Stomach (tissue), 19 donors: ENCODE measurements around the gene ICAM5. TPM values are rescaled to one million over a fixed set of nuclear protein-coding genes. Genes with fewer than 3 reads are reported as not detected.
"Not testable (repeated sequence)": the region's sequence is repeated elsewhere in the genome, so short reads cannot be mapped to it uniquely, and the experiment has no call there.

ENCODE experiments used
- DNase-seq, 2 donors: peaks; one replicate each; pipeline versions ENCODE4 v3.0.0 to v3.0.0-alpha.2; 2013 to 2019
- H3K27ac ChIP-seq, 5 donors: fragments of 200-600 bp in 4 of 5; sonication (generic) in 4 of 5; one replicate each; pipeline ENCODE4 v1.5.1; 2013 to 2019; ENCODE audit warnings: mild to moderate bottlenecking in 1 of 5, moderate library complexity in 1 of 5
- H3K27me3 ChIP-seq, 3 donors: fragments of 200-600 bp; sonication (generic); one replicate each; pipeline ENCODE4 v1.5.1; 2017 to 2019; ENCODE audit warnings: mixed run types in 1 of 3
- H3K36me3 ChIP-seq, 4 donors: fragments of 200-600 bp; sonication (generic); 1 replicate in 3 of 4; 2 replicates in 1 of 4; pipeline ENCODE4 v1.5.1; 2016 to 2019
- H3K4me1 ChIP-seq, 4 donors: fragments of 200-600 bp; sonication (generic); one replicate each; pipeline ENCODE4 v1.5.1; 2016 to 2019
- H3K4me3 ChIP-seq, 4 donors: fragments of 200-600 bp; sonication (generic) in 3 of 4; one replicate each; pipeline ENCODE4 v1.5.1; 2016 to 2019; ENCODE audit warnings: mild to moderate bottlenecking in 1 of 4
- H3K9me3 ChIP-seq, 4 donors: fragments of 200-600 bp; sonication (generic); one replicate each; pipeline ENCODE4 v1.5.1; 2016 to 2019
- CTCF ChIP-seq, 7 experiments: fragments of 450-650 bp in 4 of 7; fragments of 200-600 bp in 3 of 7; sonication (generic) in 3 of 7; IDR thresholded peaks; one replicate each; pipeline ENCODE4 v1.5.1; 2016 to 2019; ENCODE audit warnings: antibody characterized with exemption in 7 of 7, control low read depth in 2 of 7, mild to moderate bottlenecking in 1 of 7
- EP300 ChIP-seq: sonication (generic); formaldehyde crosslinking; IDR thresholded peaks from one replicate; pipeline ENCODE4 v1.6.1; 2017; ENCODE audit warnings: antibody characterized with exemption
- POLR2A ChIP-seq, 4 donors: fragments of 450-650 bp; IDR thresholded peaks; one replicate each; pipeline ENCODE4 v1.6.1; 2016; ENCODE audit warnings: antibody characterized with exemption in 4 of 4, control low read depth in 2 of 4, mild to moderate bottlenecking in 1 of 4, moderate library complexity in 1 of 4
- POLR2AphosphoS5 ChIP-seq, 3 donors: sonication (generic); formaldehyde crosslinking; IDR thresholded peaks; one replicate each; pipeline ENCODE4 v1.6.1; 2016; ENCODE audit warnings: antibody characterized with exemption in 3 of 3
- WGBS, 5 donors: extraction: QIAGEN DNeasy Blood & Tissue Kit in 3 of 5; methylation state at CpG; one replicate each; pipeline versions ENCODE4 v1.1.5 to v1.1.7; 2013 to 2018; 5-methylcytosine and 5-hydroxymethylcytosine counted together
- intact Hi-C: fragments of 100-400 bp; cut with DNase I; formaldehyde crosslinking; loops from one replicate; pipeline ENCODE4 v1.15.1; 2023; ENCODE audit warnings: low total_unique reads
- long read RNA-seq, 10 donors: transcript quantifications; one replicate each; lab custom pipeline, GENCODE V29; 2026
- polyA plus RNA-seq, 3 donors: library from polyadenylated mRNA; stranded (reverse); fragments of 200-250 nt; gene quantifications; one replicate each; pipeline ENCODE4 v1.2.3, GENCODE V29; 2013
- total RNA-seq, 5 donors: library from RNA; depleted of rRNA; stranded (reverse); fragments of >200 nt; gene quantifications; one replicate each; pipeline versions ENCODE4 v1.1.0 to v1.2.3, GENCODE V29; 2014 to 2016
- donor health status: healthy with polysubstance abuse.
- donor health status: Bipolar disorder and iron deficiency.
- donor health status: healthy.

ICAM5 gene, protein sequence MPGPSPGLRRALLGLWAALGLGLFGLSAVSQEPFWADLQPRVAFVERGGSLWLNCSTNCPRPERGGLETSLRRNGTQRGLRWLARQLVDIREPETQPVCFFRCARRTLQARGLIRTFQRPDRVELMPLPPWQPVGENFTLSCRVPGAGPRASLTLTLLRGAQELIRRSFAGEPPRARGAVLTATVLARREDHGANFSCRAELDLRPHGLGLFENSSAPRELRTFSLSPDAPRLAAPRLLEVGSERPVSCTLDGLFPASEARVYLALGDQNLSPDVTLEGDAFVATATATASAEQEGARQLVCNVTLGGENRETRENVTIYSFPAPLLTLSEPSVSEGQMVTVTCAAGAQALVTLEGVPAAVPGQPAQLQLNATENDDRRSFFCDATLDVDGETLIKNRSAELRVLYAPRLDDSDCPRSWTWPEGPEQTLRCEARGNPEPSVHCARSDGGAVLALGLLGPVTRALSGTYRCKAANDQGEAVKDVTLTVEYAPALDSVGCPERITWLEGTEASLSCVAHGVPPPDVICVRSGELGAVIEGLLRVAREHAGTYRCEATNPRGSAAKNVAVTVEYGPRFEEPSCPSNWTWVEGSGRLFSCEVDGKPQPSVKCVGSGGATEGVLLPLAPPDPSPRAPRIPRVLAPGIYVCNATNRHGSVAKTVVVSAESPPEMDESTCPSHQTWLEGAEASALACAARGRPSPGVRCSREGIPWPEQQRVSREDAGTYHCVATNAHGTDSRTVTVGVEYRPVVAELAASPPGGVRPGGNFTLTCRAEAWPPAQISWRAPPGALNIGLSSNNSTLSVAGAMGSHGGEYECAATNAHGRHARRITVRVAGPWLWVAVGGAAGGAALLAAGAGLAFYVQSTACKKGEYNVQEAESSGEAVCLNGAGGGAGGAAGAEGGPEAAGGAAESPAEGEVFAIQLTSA
- total RNA-seq (under 1 TPM in 1 of 5 donors, not detected in 4; 0.45 TPM), polyA plus RNA-seq (under 1 TPM in 2 of 3 donors, not detected in 1; 0.12 to 0.50 TPM)
- long read RNA-seq, donor 1, result 0 reads
- long read RNA-seq, donor 2, result 0 reads
- long read RNA-seq, donor 3, result 0 reads
- long read RNA-seq, donor 4, result 0 reads
- long read RNA-seq, donor 5, result 0 reads
- long read RNA-seq, donor 6, result 0 reads
- long read RNA-seq, donor 7, result 0 reads
- long read RNA-seq, donor 8, result 0 reads
- long read RNA-seq, donor 9, result 0 reads
- long read RNA-seq, donor 10, result 0 reads

- Histone ChIP-seq H3K27ac (no peak within 1 kb of the TSS), H3K4me1 (peaks cover 53 to 89% (median 83%) of the 10 kb centered on the region in 4 donors), H3K27me3 (peaks cover 37 to 92% (median 82%) of the 10 kb centered on the region in 3 donors), H3K4me3 (peak within 1 kb of the TSS; percentile 33 to 51 (median 43)), H3K9me3 (no peaks in the 10 kb centered on the region), H3K36me3 (peaks cover 0 to 13% (median 11%) of the 10 kb centered on the region in 4 donors)
- 0 to 3% (median 1%) methylated on average over 16 to 45 of the region's 45 CpGs for WGBS, 5 donors
- TF ChIP-seq EP300 (no peak), CTCF (IDR thresholded peaks at IDR 0.05) (no peak), POLR2A (IDR thresholded peaks at IDR 0.05) (no peak), POLR2AphosphoS5 (IDR thresholded peaks at IDR 0.05) (no peak)
- intact Hi-C loops, result no loop called here
- no peak for DNase-seq
Observed at GRCh38 chr19:10289836-10290356, at the start of gene ICAM5. ICAM5 (plus strand) TSS chr19:10289952; CDS start chr19:10290044, 92 bp downstream.

DNA sequence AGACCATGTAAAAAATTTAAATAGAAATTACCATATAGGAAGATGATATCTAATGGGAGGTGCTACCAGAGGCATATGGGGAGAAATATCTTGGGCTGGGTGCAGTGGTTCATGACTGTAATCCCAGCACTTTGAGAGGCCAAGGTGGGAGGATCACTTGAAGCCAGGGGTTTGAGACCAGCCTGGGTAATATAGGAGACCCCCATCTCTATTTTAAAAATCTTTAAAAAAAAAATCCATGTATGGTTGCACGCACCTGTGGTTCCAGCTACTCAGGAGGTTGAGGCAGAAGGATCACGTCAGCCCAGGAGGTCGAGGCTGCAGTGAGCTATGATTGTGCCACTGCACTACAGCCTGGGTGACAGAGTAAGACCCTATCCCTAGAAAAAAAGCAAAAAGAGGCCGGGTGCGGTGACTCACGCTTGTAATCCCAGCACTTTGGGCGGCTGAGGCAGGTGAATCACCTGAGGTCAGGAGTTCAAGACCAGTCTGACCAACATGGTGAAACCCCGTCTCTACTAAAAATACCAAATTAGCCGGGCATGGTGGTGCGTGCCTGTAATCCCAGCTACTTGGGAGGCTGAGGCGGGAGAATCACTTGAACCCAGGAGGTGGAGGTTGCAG lies 47.8 kb upstream of the ICAM5 start:
- DNase-seq, H3K27ac ChIP-seq, H3K36me3 ChIP-seq, H3K9me3 ChIP-seq, H3K27me3 ChIP-seq, intact Hi-C loops, H3K4me3 ChIP-seq: not testable (repeated sequence)
- H3K4me1 ChIP-seq, result peaks cover 8 to 17% (median 12%) of the 10 kb centered on the region in 4 donors
- 88 to 93% (median 93%) methylated on average over 10 to 11 of the region's 11 CpGs for WGBS, 5 donors

DNA sequence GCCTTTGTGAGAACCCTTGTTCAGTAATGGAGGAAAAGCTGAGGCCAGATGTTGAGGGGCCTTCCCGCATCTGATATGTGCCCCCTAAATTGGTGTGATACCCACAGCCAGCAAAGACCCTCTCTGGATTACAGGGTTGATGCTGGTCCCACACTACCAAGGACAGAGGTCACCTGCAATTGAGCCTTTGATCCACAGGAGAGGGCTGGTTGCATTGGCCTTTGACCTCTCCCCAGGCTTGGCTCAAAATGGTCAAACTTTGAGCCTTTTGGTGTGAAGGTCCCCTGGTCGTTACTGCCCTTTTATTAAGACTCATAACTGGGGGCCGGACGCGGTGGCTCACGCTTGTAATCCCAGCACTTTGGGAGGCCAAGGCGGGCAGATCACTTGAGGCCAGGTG lies 46.1 kb upstream of the ICAM5 start:
- no peak overlapping the region for H3K27ac ChIP-seq
- DNase-seq, result no peak
- intact Hi-C loops, result no loop called here
- H3K9me3 ChIP-seq, result no peaks in the 10 kb centered on the region
- H3K27me3 ChIP-seq, result no peaks in the 10 kb centered on the region
- 91 to 95% (median 93%) methylated on average over 7 of the region's 7 CpGs for WGBS, 5 donors
- H3K4me3 ChIP-seq, result no peak overlapping the region
- peaks cover 2 to 8% (median 4%) of the 10 kb centered on the region in 4 donors for H3K4me1 ChIP-seq
- H3K36me3 ChIP-seq, result no peaks in the 10 kb centered on the region
- TF ChIP-seq CTCF (IDR thresholded peaks at IDR 0.05) (no peak), POLR2A (IDR thresholded peaks at IDR 0.05) (no peak), EP300 (no peak), POLR2AphosphoS5 (IDR thresholded peaks at IDR 0.05) (no peak)

GRCh38 chr19:10245189-10245939 lies 44.4 kb upstream of the ICAM5 start:
- intact Hi-C loops, result no loop called here
- Histone ChIP-seq H3K27ac (no peak overlapping the region), H3K4me3 (no peak overlapping the region), H3K36me3 (no peaks in the 10 kb centered on the region), H3K27me3 (no peaks in the 10 kb centered on the region), H3K9me3 (no peaks in the 10 kb centered on the region), H3K4me1 (peaks cover 0 to 7% (median 6%) of the 10 kb centered on the region in 4 donors)
- 75 to 85% (median 79%) methylated on average over 8 to 9 of the region's 9 CpGs for WGBS, 5 donors
- no peak for DNase-seq
- TF ChIP-seq POLR2AphosphoS5 (IDR thresholded peaks at IDR 0.05) (no peak), EP300 (no peak), CTCF (IDR thresholded peaks at IDR 0.05) (no peak), POLR2A (IDR thresholded peaks at IDR 0.05) (no peak)
